Kidney (tissue), 14 donors: Measurements from ENCODE around the gene SPOP. TPM values are rescaled to one million over a fixed set of nuclear protein-coding genes. Genes with fewer than 3 reads are reported as not detected.

ENCODE experiments used
- DNase-seq, 5 donors: peaks; one replicate each; pipeline ENCODE4 v3.0.0-alpha.2; 2013 to 2020
- FAIRE-seq: peaks from 2 replicates; lab custom pipeline; 2012; peaks lifted over from hg19 to GRCh38; lab: Jason Lieb, UNC
- H3K27ac ChIP-seq, 2 donors: one replicate each; pipeline ENCODE4 v1.7.0; 2013; ENCODE audit warnings: low read depth in 2 of 2, low read length in 2 of 2, inconsistent platforms in 1 of 2
- H3K27me3 ChIP-seq: one replicate; pipeline ENCODE4 v1.7.1; 2013; ENCODE audit warnings: low read length, inconsistent platforms; ENCODE audit not compliant: control insufficient read depth, insufficient read depth
- H3K36me3 ChIP-seq, 3 donors: one replicate each; pipeline versions ENCODE4 v1.7.0 to v1.7.1; 2013; ENCODE audit warnings: low read length in 3 of 3, control low read depth in 1 of 3, inconsistent platforms in 1 of 3; ENCODE audit not compliant: insufficient read depth in 3 of 3, control insufficient read depth in 2 of 3
- H3K4me1 ChIP-seq, 3 donors: one replicate each; pipeline versions ENCODE4 v1.7.0 to v1.7.1; 2013; ENCODE audit warnings: low read length in 3 of 3, inconsistent platforms in 1 of 3, low read depth in 1 of 3; ENCODE audit not compliant: control insufficient read depth in 2 of 3, insufficient read depth in 2 of 3
- H3K4me3 ChIP-seq, 3 donors: one replicate each; pipeline versions ENCODE4 v1.7.0 to v1.8.1; 2013; ENCODE audit warnings: low read length in 3 of 3, control low read depth in 1 of 3, inconsistent platforms in 1 of 3
- H3K9ac ChIP-seq, 3 donors: one replicate each; pipeline versions ENCODE4 v1.7.0 to v1.7.1; 2013; ENCODE audit warnings: low read length in 3 of 3, control low read depth in 1 of 3, inconsistent platforms in 1 of 3
- H3K9me3 ChIP-seq, 3 donors: one replicate each; pipeline versions ENCODE4 v1.7.0 to v1.7.1; 2013; ENCODE audit warnings: low read length in 3 of 3, control low read depth in 1 of 3, inconsistent platforms in 1 of 3; ENCODE audit not compliant: control insufficient read depth in 2 of 3, insufficient read depth in 1 of 3
- intact Hi-C: fragments of 100-400 bp; cut with DNase I; formaldehyde crosslinking; loops from one replicate; pipeline ENCODE4 v1.11.1; 2022
- polyA plus RNA-seq: library from polyadenylated mRNA; stranded (reverse); fragments of 350-450 nt; fragmentation: Illumina TruSeq; extraction: RNeasy Lipid Tissue Mini Kit (QIAGEN cat#74804); gene quantifications from one replicate; pipeline ENCODE4 v1.2.3, GENCODE V29; 2014; ENCODE audit warnings: low read depth, low replicate concordance; ENCODE audit not compliant: insufficient read depth
- total RNA-seq: library from RNA; stranded (reverse); fragmentation: NEBNext Ultra II Directional; extraction: Animal tissue kit (Norgen Biotek cat#: 25700); gene quantifications from one replicate; pipeline ENCODE4 v1.2.1, GENCODE V29; 2021
- TF ChIP-seq, protein P1 (sequence below): IDR thresholded peaks from 3 replicates; pipeline ENCODE4 v1.5.1; 2012; ENCODE audit warnings: mild to moderate bottlenecking, moderate library complexity, borderline replicate concordance; ENCODE audit not compliant: insufficient read depth; ENCODE audit errors: extremely low read depth
- donor health status: control.
- donor health status: control.
- donor health status: control.
- donor health status: control.
- donor health status: control.
- donor health status: DM: yes; HTN: yes; CAD: no.
- donor health status: Normal renal cell carcinoma (clear cell type).

SPOP gene
- total and polyA plus RNA-seq, 2 donors from 2014 or later, result 28.2 to 73.8 TPM

DNA sequence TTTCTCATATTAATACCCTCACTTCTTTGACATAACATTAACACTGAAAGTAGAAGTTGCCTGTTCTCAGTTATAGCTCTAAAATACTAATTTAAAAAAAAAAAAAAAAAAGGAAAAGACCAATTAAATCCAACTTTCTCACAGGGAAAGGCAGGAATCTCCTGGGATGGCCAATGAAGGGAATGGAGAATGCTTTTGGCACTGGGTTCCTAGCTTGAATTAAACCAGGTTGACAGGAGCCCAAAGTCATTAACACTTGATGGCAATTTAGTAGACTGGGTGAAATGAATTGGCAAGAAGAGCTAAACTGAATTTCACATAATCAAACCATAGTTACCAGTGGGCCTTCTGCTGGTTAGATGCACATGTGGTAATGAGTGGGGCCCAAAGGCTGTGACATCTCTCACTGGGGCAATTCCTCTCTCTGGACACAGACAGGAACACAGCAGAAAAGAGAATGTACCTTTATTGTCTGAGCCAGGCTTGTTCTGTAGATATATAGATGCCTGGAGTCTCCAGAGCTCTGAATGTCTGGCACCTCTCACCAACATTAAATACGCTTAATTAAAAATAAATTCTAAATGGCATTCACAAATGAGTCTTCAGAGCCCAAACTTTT lies 64.6 kb downstream of the SPOP start:
- peaks cover 0 to 4% (median 0%) of the 10 kb centered on the region in 3 donors for H3K4me1 ChIP-seq
- FAIRE-seq, result no peak
- peaks cover 9 to 42% (median 27%) of the 10 kb centered on the region in 3 donors for H3K36me3 ChIP-seq
- no peak overlapping the region for H3K27ac ChIP-seq
- intact Hi-C loops, result no loop called here
- no peak for DNase-seq
- no peaks in the 10 kb centered on the region for H3K9me3 ChIP-seq
- TF ChIP-seq, protein P1, sequence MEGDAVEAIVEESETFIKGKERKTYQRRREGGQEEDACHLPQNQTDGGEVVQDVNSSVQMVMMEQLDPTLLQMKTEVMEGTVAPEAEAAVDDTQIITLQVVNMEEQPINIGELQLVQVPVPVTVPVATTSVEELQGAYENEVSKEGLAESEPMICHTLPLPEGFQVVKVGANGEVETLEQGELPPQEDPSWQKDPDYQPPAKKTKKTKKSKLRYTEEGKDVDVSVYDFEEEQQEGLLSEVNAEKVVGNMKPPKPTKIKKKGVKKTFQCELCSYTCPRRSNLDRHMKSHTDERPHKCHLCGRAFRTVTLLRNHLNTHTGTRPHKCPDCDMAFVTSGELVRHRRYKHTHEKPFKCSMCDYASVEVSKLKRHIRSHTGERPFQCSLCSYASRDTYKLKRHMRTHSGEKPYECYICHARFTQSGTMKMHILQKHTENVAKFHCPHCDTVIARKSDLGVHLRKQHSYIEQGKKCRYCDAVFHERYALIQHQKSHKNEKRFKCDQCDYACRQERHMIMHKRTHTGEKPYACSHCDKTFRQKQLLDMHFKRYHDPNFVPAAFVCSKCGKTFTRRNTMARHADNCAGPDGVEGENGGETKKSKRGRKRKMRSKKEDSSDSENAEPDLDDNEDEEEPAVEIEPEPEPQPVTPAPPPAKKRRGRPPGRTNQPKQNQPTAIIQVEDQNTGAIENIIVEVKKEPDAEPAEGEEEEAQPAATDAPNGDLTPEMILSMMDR, result no peak
- H3K9ac ChIP-seq, result no peak overlapping the region
- no peaks in the 10 kb centered on the region for H3K27me3 ChIP-seq
- H3K4me3 ChIP-seq, result no peak overlapping the region

DNA sequence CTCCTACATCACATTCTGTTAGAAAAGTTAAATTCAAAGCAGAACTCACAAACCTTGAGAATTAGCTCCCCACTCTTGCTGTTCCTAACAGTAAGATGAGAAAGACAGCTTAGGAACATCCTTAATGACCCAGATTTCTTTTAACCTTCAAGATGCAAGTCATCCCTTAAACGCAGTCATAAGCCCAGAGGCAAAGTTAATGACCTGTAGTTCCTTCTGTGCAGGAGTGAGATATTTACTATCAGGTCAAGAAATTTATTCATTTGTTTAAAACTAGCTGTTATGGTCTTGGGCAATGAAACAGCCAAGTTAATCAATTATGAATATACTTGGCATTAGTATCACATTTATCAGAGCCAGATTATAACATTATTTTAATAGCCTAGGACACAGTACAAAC lies 65.2 kb downstream of the SPOP start:
- peaks cover 0 to 4% (median 0%) of the 10 kb centered on the region in 3 donors for H3K4me1 ChIP-seq
- DNase-seq, result peak in 1 of 5 donors; percentile 10

GRCh38 chr17:49610883-49611584 lies 66.9 kb downstream of the SPOP start:
- FAIRE-seq (no peak), DNase-seq (no peak)
- no peak overlapping the region for H3K9ac ChIP-seq
- TF ChIP-seq, protein P1, result no peak
- peaks cover 9 to 32% (median 25%) of the 10 kb centered on the region in 3 donors for H3K36me3 ChIP-seq
- no peak overlapping the region for H3K27ac ChIP-seq
- no peak overlapping the region for H3K4me3 ChIP-seq
- no peaks in the 10 kb centered on the region for H3K9me3 ChIP-seq
- intact Hi-C loops, result no loop called here
- no peaks in the 10 kb centered on the region for H3K4me1 ChIP-seq
- H3K27me3 ChIP-seq, result no peaks in the 10 kb centered on the region

More for the DNA sequence above, 65.2 kb downstream of the SPOP start:
- H3K4me3 ChIP-seq, result no peak overlapping the region
- TF ChIP-seq, protein P1, result no peak
- no peak overlapping the region for H3K27ac ChIP-seq
- FAIRE-seq, result no peak
- peaks cover 9 to 40% (median 22%) of the 10 kb centered on the region in 3 donors for H3K36me3 ChIP-seq
- no peaks in the 10 kb centered on the region for H3K27me3 ChIP-seq
- H3K9ac ChIP-seq, result no peak overlapping the region
- no peaks in the 10 kb centered on the region for H3K9me3 ChIP-seq
- intact Hi-C loops, result no loop called here
